Right atrium auricular region (tissue), 2 donors: ENCODE results near the gene GCSH. TPM values are rescaled to one million over a fixed set of nuclear protein-coding genes. Genes with fewer than 3 reads are reported as not detected.

ENCODE experiments used
- DNase-seq: peaks from one replicate; pipeline ENCODE4 v3.0.0-alpha.2; 2019; ENCODE audit warnings: low spot score
- H3K27ac ChIP-seq, 2 donors: fragments of 200-600 bp; sonication (generic); 1 replicate in 1 of 2; 2 replicates in 1 of 2; pipeline ENCODE4 v1.5.1; 2016 to 2019
- H3K27me3 ChIP-seq, 2 donors: fragments of 200-600 bp; sonication (generic); one replicate each; pipeline versions ENCODE4 v1.5.1 to v1.6.0; 2017 to 2019
- H3K36me3 ChIP-seq: fragments of 200-600 bp; sonication (generic); one replicate; pipeline ENCODE4 v1.5.1; 2016
- H3K4me1 ChIP-seq, 2 donors: fragments of 200-600 bp; sonication (generic); one replicate each; pipeline versions ENCODE4 v1.5.1 to v1.6.0; 2017 to 2019
- H3K4me3 ChIP-seq, 2 donors: fragments of 200-600 bp; sonication (generic); 1 replicate in 1 of 2; 2 replicates in 1 of 2; pipeline ENCODE4 v1.5.1; 2017 to 2019; ENCODE audit warnings: mild to moderate bottlenecking in 1 of 2, moderate library complexity in 1 of 2
- H3K9me3 ChIP-seq, 2 donors: fragments of 200-600 bp; sonication (generic); one replicate each; pipeline ENCODE4 v1.5.1; 2019
- total RNA-seq, 2 donors: library from RNA; depleted of rRNA; stranded (reverse); fragments of >200 nt; gene quantifications; one replicate each; pipeline ENCODE4 v1.1.0, GENCODE V29; 2016
- TF ChIP-seq, protein P1 (sequence below), 2 donors: fragments of 200-600 bp; sonication (generic); IDR thresholded peaks; one replicate each; pipeline ENCODE4 v1.5.1; 2019; ENCODE audit warnings: antibody characterized with exemption in 2 of 2

Gene GCSH
- total RNA-seq, 2 donors from 2014 or later, result 12.3 to 16.9 TPM

GRCh38 chr16:81060576-81061306 lies 35.5 kb downstream of the GCSH start:
- no peak for DNase-seq
- H3K9me3 ChIP-seq, result no peaks in the 10 kb centered on the region
- H3K4me3 ChIP-seq, result no peak overlapping the region
- no peaks in the 10 kb centered on the region for H3K4me1 ChIP-seq
- no peaks in the 10 kb centered on the region for H3K27me3 ChIP-seq
- TF ChIP-seq, protein P1, sequence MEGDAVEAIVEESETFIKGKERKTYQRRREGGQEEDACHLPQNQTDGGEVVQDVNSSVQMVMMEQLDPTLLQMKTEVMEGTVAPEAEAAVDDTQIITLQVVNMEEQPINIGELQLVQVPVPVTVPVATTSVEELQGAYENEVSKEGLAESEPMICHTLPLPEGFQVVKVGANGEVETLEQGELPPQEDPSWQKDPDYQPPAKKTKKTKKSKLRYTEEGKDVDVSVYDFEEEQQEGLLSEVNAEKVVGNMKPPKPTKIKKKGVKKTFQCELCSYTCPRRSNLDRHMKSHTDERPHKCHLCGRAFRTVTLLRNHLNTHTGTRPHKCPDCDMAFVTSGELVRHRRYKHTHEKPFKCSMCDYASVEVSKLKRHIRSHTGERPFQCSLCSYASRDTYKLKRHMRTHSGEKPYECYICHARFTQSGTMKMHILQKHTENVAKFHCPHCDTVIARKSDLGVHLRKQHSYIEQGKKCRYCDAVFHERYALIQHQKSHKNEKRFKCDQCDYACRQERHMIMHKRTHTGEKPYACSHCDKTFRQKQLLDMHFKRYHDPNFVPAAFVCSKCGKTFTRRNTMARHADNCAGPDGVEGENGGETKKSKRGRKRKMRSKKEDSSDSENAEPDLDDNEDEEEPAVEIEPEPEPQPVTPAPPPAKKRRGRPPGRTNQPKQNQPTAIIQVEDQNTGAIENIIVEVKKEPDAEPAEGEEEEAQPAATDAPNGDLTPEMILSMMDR (IDR thresholded peaks at IDR 0.05), result no peak
- no peaks in the 10 kb centered on the region for H3K36me3 ChIP-seq
- H3K27ac ChIP-seq, result no peak overlapping the region

DNA sequence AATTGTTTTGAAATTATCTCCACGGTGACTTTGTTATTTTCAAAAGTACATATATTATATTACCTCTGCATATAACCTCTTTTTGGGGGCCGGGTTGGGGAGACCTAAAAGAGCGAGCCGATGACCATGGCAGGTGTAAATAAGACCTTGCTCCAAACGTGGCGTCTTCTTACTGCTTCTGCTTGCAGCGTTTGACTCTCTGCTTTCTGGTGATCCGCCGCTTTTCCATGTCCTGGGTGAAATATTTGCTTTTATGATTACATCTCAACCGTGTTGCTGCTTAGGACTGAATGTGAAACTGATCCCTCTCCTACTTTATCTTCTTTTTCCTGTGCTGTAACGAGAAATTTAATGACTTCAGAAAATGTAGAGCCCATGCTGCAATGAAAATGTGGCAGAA lies 42.4 kb downstream of the GCSH start:
- TF ChIP-seq, protein P1 (IDR thresholded peaks at IDR 0.05), result no peak
- Histone ChIP-seq H3K36me3 (no peaks in the 10 kb centered on the region), H3K4me1 (no peaks in the 10 kb centered on the region), H3K27me3 (no peaks in the 10 kb centered on the region), H3K4me3 (no peak overlapping the region), H3K9me3 (peaks cover 0 to 13% of the 10 kb centered on the region in 2 donors), H3K27ac (no peak overlapping the region)
- no peak for DNase-seq

DNA sequence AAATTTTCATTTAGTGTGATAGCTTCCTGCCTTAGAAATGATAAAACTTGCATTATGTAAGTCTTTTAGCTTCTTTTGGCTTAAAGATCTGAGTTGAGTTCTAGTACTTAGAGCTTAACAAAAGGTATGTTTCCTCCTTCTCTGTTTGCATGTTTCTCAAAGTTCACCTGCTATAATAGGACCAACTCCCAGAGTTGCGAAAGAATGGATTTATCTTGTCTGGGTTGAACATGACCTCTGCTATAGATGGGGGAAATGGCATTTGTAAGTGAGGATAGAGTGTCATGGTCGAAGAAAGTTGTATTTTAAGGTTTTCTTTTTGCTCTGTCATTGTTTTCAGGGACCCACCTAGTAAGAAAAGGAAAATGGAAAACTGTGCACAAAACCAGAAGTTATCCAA lies 53.4 kb downstream of the GCSH start:
- H3K36me3 ChIP-seq, result peaks cover 46% of the 10 kb centered on the region
- H3K9me3 ChIP-seq, result no peaks in the 10 kb centered on the region
- TF ChIP-seq, protein P1 (IDR thresholded peaks at IDR 0.05), result no peak
- H3K4me3 ChIP-seq, result no peak overlapping the region
- no peak for DNase-seq
- peaks cover 2 to 10% of the 10 kb centered on the region in 2 donors for H3K4me1 ChIP-seq
- H3K27ac ChIP-seq, result no peak overlapping the region
- no peaks in the 10 kb centered on the region for H3K27me3 ChIP-seq

DNA sequence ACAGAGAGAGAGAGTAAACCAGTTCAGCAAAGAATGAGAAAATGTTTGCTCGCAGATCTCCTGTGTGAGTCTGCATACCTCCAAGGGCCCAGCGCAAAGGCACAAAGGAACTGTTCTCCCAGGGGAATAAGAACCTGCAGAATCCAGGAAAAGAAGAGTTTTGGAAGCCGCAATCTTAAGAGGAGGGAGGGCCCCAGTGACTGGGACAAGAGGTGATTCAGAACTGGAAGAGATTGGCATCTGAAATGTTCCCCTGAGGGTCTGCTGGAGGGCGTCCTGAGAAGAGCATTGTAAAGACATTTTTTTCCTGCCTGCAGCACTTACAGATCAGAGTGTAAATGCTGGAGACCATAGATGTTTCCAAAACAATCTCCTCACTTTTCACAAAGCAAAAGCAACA lies 54.5 kb downstream of the GCSH start:
- Histone ChIP-seq H3K4me1 (peaks cover 2 to 19% of the 10 kb centered on the region in 2 donors), H3K27me3 (no peaks in the 10 kb centered on the region), H3K9me3 (no peaks in the 10 kb centered on the region), H3K4me3 (no peak overlapping the region), H3K27ac (no peak overlapping the region), H3K36me3 (peaks cover 46% of the 10 kb centered on the region)
- DNase-seq, result no peak
- TF ChIP-seq, protein P1 (IDR thresholded peaks at IDR 0.05), result no peak

GRCh38 chr16:81040842-81041241 lies 55.4 kb downstream of the GCSH start:
- no peak overlapping the region for H3K27ac ChIP-seq
- DNase-seq, result no peak
- no peak overlapping the region for H3K4me3 ChIP-seq
- peaks cover 2 to 23% of the 10 kb centered on the region in 2 donors for H3K4me1 ChIP-seq
- H3K9me3 ChIP-seq, result no peaks in the 10 kb centered on the region
- TF ChIP-seq, protein P1 (IDR thresholded peaks at IDR 0.05), result no peak
- H3K36me3 ChIP-seq, result peaks cover 46% of the 10 kb centered on the region
- H3K27me3 ChIP-seq, result no peaks in the 10 kb centered on the region

GRCh38 chr16:81040131-81040530 lies 56.1 kb downstream of the GCSH start:
- H3K36me3 ChIP-seq, result peaks cover 40% of the 10 kb centered on the region
- no peak for DNase-seq
- TF ChIP-seq, protein P1 (IDR thresholded peaks at IDR 0.05), result no peak

More at GRCh38 chr16:81040131-81040530, 56.1 kb downstream of the GCSH start:
- H3K4me1 ChIP-seq, result peaks cover 2 to 26% of the 10 kb centered on the region in 2 donors
- H3K27me3 ChIP-seq, result no peaks in the 10 kb centered on the region
- no peak overlapping the region for H3K27ac ChIP-seq
- no peaks in the 10 kb centered on the region for H3K9me3 ChIP-seq
- no peak overlapping the region for H3K4me3 ChIP-seq
